Breast epithelium (tissue), 3 donors: ENCODE data around the gene CHD5.

Source experiments
- CTCF ChIP-seq, 3 donors: fragments of 450-650 bp; IDR thresholded peaks; one replicate each; pipeline ENCODE4 v1.5.1; 2016 to 2017; ENCODE audit warnings: antibody characterized with exemption in 3 of 3, mild to moderate bottlenecking in 3 of 3, moderate library complexity in 3 of 3
- POLR2A ChIP-seq: fragments of 450-650 bp; IDR thresholded peaks from one replicate; pipeline ENCODE4 v1.6.1; 2016; ENCODE audit warnings: antibody characterized with exemption, mild to moderate bottlenecking, moderate library complexity
- POLR2AphosphoS5 ChIP-seq, 3 donors: sonication (generic); formaldehyde crosslinking; IDR thresholded peaks; one replicate each; pipeline ENCODE4 v1.6.1; 2017; ENCODE audit warnings: antibody characterized with exemption in 3 of 3

- TF ChIP-seq CTCF (IDR thresholded peaks at IDR 0.05), result no peak
- no peak for TF ChIP-seq POLR2A
- TF ChIP-seq POLR2AphosphoS5 (IDR thresholded peaks at IDR 0.05), result peak in 1 of 3 donors; percentile 13
Measured at GRCh38 chr1:6220236-6220635, 40.1 kb upstream of the CHD5 start.
